ENCODE data around the gene ANXA4. TPM values are rescaled to one million over a fixed set of nuclear protein-coding genes. Genes with fewer than 3 reads are reported as not detected.

Gene ANXA4
- total RNA-seq, 1 donor from 2014 or later: 122 TPM

DNA sequence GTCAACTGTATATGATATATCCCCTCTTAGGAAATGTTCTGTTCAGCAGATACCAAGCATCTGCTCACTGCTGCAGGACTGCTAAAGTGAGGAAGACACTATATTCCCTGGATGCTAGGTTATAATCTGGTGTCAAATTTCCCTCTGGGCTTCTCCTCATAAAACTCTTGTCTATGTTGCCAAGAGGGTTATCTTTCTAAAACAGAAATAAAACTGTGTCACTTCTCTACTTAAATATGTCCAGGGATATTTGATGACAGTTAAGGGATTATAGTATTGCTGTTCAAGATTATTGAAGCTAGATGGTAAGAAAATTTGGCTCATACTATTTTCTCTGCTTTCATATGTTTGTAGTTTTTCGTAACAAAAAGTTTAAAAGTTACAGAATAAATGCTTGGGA lies 121.4 kb downstream of the ANXA4 start:
- H3K36me3 Mint-ChIP-seq (ENCODE audit: low read depth, unreplicated experiment): peaks cover 7% of the 10 kb centered on the region
- no peaks in the 10 kb centered on the region for H3K27me3 Mint-ChIP-seq (ENCODE audit: low read depth, unreplicated experiment)
- H3K9me3 Mint-ChIP-seq (ENCODE audit: unreplicated experiment): no peaks in the 10 kb centered on the region
- FAIRE-seq: no peak
- no peaks in the 10 kb centered on the region for H3K4me1 ChIP-seq (ENCODE audit: insufficient read depth, low read length)
- H3K27me3 ChIP-seq (ENCODE audit: insufficient read depth, low read length): no peaks in the 10 kb centered on the region
- H3K4me1 Mint-ChIP-seq (ENCODE audit: low read depth, unreplicated experiment): no peaks in the 10 kb centered on the region
- no peak overlapping the region for H3K27ac Mint-ChIP-seq (ENCODE audit: unreplicated experiment)
- H3K9ac ChIP-seq (ENCODE audit: low read length): no peak overlapping the region
- H3K36me3 ChIP-seq (ENCODE audit: insufficient read depth, low read length): peaks cover 12% of the 10 kb centered on the region
- no peak overlapping the region for H3K4me3 Mint-ChIP-seq (ENCODE audit: unreplicated experiment)
- no peak overlapping the region for H3K4me2 ChIP-seq (ENCODE audit: low read length)
- H3K79me2 ChIP-seq (ENCODE audit: insufficient read depth, low read length): no peaks in the 10 kb centered on the region
- no peak overlapping the region for H3K4me3 ChIP-seq (ENCODE audit: insufficient read depth, low read depth, low read length)
- H3K27ac ChIP-seq (ENCODE audit: low read depth, low read length): no peak overlapping the region
- no peak overlapping the region for H2AFZ ChIP-seq (ENCODE audit: low read depth, low read length)
- no peaks in the 10 kb centered on the region for H4K20me1 ChIP-seq (ENCODE audit: insufficient read depth, low read length)
- TF ChIP-seq, protein P1, sequence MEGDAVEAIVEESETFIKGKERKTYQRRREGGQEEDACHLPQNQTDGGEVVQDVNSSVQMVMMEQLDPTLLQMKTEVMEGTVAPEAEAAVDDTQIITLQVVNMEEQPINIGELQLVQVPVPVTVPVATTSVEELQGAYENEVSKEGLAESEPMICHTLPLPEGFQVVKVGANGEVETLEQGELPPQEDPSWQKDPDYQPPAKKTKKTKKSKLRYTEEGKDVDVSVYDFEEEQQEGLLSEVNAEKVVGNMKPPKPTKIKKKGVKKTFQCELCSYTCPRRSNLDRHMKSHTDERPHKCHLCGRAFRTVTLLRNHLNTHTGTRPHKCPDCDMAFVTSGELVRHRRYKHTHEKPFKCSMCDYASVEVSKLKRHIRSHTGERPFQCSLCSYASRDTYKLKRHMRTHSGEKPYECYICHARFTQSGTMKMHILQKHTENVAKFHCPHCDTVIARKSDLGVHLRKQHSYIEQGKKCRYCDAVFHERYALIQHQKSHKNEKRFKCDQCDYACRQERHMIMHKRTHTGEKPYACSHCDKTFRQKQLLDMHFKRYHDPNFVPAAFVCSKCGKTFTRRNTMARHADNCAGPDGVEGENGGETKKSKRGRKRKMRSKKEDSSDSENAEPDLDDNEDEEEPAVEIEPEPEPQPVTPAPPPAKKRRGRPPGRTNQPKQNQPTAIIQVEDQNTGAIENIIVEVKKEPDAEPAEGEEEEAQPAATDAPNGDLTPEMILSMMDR (IDR thresholded peaks at IDR 0.05; ENCODE audit: insufficient read depth, low read depth, low read length): no peak
- no peak for TF ChIP-seq EZH2 (IDR thresholded peaks at IDR 0.05; ENCODE audit: insufficient read depth, low read length)
- DNase-seq (ENCODE audit: low read depth): no peak
- no peaks in the 10 kb centered on the region for H3K9me3 ChIP-seq (ENCODE audit: insufficient read depth, low read depth, low read length)

Other genes starting within 250 kb of the ANXA4 start
- 108 and 110 TPM in 2 replicates for gene AAK1, start 98.4 kb upstream of the ANXA4 start, total RNA-seq
- gene GMCL1, start 87.5 kb downstream of the ANXA4 start, total RNA-seq: 9.5 and 12.7 TPM in 2 replicates
- 67.7 and 69.3 TPM in 2 replicates for gene SNRNP27, start 151.8 kb downstream of the ANXA4 start, total RNA-seq
- gene MXD1, start 173.0 kb downstream of the ANXA4 start, total RNA-seq: 26.2 and 29.2 TPM in 2 replicates
- gene ASPRV1, start 219.5 kb downstream of the ANXA4 start, total RNA-seq: 0.23 and 0.26 TPM in 2 replicates

All from astrocyte (in vitro differentiated cells and primary cell).